OCI-M2 (cell line): ENCODE results near the gene PHACTR2.
"Not testable (repeated sequence)": the region's sequence is repeated elsewhere in the genome, so short reads cannot be mapped to it uniquely, and the experiment has no call there.

Experiments
- DNase-seq: peaks from one replicate; lab custom pipeline; 2025; ENCODE audit not compliant: unreplicated experiment; lab: John Stamatoyannopoulos, UW

Gene PHACTR2

GRCh38 chr6:143851706-143852105, 173.9 kb downstream of the PHACTR2 start:
- not testable (repeated sequence) for DNase-seq

- not testable (repeated sequence) for DNase-seq
Observed at GRCh38 chr6:143855057-143855456, 177.3 kb downstream of the PHACTR2 start.

- DNase-seq = not testable (repeated sequence)
Observed at GRCh38 chr6:143856762-143857161, 179.0 kb downstream of the PHACTR2 start.

GRCh38 chr6:143857651-143858050, 179.9 kb downstream of the PHACTR2 start:
- no peak for DNase-seq

GRCh38 chr6:143859891-143860660, 182.3 kb downstream of the PHACTR2 start:
- DNase-seq = no peak

- no peak for DNase-seq
Observed at GRCh38 chr6:143863771-143864170, 186.0 kb downstream of the PHACTR2 start.

GRCh38 chr6:143864234-143864633, 186.5 kb downstream of the PHACTR2 start, which contains the start of gene ZC2HC1B:
ZC2HC1B (plus strand) TSS chr6:143864474; CDS start chr6:143864540, 66 bp downstream.
- DNase-seq = no peak

- no peak for DNase-seq
Observed at GRCh38 chr6:143867236-143867635, 189.5 kb downstream of the PHACTR2 start.

- not testable (repeated sequence) for DNase-seq
Observed at GRCh38 chr6:143868808-143869207, 191.0 kb downstream of the PHACTR2 start.

GRCh38 chr6:143871202-143871730, 193.5 kb downstream of the PHACTR2 start:
- not testable (repeated sequence) for DNase-seq

GRCh38 chr6:143872201-143872600, 194.4 kb downstream of the PHACTR2 start:
- DNase-seq = no peak

GRCh38 chr6:143873600-143873999, 195.8 kb downstream of the PHACTR2 start:
- DNase-seq = not testable (repeated sequence)

- not testable (repeated sequence) for DNase-seq
Observed at GRCh38 chr6:143874503-143874902, 196.7 kb downstream of the PHACTR2 start.

GRCh38 chr6:143877584-143878271, 200.0 kb downstream of the PHACTR2 start:
- no peak for DNase-seq

- DNase-seq = no peak
Observed at GRCh38 chr6:143878272-143878760, 200.6 kb downstream of the PHACTR2 start.

- DNase-seq = no peak
Observed at GRCh38 chr6:143880412-143880811, 202.6 kb downstream of the PHACTR2 start.
